SKM-1 treated with dmso at 0.1 percent for 144 hours (cell line): Measurements from ENCODE around the gene CXCR4.
"Not testable (repeated sequence)": the region's sequence is repeated elsewhere in the genome, so short reads cannot be mapped to it uniquely, and the experiment has no call there.

Experiments
- DNase-seq: peaks from one replicate; lab custom pipeline; 2025; ENCODE audit not compliant: unreplicated experiment; lab: John Stamatoyannopoulos, UW

CXCR4 gene

DNA sequence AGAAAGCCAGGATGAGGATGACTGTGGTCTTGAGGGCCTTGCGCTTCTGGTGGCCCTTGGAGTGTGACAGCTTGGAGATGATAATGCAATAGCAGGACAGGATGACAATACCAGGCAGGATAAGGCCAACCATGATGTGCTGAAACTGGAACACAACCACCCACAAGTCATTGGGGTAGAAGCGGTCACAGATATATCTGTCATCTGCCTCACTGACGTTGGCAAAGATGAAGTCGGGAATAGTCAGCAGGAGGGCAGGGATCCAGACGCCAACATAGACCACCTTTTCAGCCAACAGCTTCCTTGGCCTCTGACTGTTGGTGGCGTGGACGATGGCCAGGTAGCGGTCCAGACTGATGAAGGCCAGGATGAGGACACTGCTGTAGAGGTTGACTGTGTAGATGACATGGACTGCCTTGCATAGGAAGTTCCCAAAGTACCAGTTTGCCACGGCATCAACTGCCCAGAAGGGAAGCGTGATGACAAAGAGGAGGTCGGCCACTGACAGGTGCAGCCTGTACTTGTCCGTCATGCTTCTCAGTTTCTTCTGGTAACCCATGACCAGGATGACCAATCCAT lies 2.7 kb downstream of the CXCR4 start:
- DNase-seq: no peak

DNA sequence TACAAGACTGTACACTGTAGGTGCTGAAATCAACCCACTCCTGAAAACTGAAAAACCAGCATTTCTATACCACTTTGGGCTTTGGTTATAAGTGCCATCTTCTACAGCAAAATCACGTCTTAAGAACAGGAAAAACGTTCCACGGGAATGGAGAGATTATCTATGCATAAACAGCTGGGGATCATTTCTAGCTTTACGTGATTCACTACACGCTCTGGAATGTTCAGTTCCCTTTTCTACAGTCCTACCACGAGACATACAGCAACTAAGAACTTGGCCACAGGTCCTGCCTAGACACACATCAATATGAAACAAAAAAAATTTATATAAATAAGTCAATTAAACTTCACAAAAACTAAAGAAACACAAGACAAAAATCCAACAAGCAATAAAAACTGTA lies 3.6 kb downstream of the CXCR4 start:
- peak; percentile 24 for DNase-seq

DNA sequence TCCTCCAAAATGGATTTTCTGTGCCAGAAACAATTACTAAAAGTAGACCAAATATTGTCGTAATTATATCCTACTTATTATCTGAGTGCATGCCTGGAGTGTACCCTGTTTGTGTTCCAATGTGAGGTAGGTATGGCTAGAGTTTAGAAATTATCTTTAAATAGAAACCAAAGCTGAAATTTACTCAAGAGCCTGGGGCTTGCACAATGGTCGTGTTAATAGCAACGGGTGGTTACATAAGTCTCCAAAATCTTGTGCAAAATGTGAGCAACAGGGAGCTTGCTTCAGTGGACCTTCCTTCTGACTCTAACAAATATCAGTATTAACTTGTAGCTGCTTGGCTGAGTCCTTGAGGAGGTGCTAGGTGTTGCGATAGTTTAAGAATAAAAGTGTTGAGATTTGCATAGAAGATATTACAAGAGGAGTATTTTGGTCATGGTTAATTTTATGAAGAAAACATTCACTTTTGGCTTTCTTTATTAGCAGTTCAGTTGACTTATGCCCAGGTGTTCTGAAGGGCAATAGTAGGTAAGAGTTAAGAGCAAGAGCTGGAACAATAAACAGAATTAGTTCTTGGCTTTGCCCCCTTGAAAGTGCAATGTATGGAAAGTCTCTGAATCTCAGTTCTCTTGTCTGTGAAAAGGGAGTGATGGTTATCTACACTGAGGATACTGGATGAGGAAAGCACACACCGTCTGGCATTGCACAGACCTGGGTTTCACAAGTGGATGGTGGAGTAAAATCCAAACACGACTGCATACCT lies 4.6 kb downstream of the CXCR4 start:
- peak; percentile 96 for DNase-seq

DNA sequence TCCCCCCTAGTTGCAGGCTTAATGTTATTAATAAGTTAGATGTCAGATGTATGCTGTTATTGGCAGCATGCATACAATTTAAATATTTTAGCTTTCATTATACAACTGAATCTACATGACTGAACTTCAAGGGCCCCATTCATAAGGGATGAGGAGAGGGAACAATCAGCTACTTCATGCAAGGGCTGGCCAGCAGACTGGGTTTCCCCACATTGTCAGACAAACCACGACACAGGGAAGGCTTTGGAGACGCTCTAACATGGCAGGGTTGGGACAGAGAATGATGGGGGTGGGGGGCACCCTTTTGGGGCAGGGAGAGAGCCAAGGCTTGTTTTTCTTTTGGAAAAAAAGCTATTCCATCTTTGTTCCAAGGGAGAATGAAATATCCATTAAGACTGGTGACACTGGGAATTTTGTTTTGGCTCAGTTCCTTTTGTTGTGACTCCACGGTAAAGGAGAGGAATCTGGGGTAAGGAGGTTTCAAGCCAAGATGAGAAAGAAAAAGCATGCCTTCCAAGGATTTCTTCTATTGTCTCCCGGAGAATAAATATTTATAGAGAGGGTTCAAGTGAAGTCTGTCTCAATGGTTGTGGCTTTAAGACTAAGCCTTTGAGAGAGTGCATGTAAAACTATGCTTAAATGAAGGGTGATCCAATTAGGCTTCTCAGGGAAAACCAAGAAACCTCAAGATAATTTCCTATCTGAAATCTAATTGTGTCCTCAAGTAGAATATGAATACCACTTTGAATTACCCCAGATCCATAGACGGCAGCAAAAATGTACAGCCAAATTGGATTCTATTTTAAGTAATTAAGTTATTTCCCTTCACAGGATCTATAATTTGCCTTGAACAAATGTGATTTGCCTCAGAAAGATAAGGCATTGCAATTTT lies 5.4 kb downstream of the CXCR4 start:
- DNase-seq: no peak

DNA sequence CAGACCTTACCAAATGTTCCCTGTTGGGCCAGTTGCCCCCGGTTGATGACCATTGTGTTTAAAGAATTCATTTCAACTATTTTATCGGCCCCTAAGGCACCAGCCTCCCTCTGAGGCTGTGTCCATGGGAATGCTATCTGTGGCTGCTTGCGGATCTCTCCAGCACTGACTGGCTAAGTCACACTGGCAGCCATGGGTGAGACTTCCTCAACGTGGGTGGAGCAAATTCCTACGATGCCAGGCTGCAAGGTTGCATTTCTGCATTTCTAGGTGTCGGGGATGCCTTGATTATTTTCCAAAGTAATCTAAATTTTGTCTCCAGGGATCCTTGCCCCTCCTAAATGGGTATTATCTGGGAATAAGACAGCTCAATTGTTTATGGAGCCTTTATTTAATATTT lies 6.2 kb downstream of the CXCR4 start:
- no peak for DNase-seq

DNA sequence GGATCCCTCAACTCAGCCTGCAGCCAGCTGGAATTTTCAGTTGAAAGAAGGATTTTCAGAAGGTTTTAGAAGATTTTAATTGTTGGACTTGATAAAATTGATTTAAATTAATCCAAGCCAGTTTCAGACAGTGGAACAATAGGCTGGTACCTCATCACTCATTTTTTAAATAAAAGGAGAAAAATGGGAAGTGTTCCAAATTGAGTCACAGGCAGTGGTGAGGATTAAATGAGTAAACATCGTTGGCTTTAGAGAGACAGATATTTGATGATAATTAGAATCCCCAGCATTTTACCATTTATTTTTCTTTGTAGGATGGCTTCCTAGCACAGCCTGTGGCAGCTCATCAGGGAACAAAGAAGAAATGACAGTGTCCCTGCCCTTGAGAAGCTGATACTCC lies 7.4 kb downstream of the CXCR4 start:
- DNase-seq: peak; percentile 23

DNA sequence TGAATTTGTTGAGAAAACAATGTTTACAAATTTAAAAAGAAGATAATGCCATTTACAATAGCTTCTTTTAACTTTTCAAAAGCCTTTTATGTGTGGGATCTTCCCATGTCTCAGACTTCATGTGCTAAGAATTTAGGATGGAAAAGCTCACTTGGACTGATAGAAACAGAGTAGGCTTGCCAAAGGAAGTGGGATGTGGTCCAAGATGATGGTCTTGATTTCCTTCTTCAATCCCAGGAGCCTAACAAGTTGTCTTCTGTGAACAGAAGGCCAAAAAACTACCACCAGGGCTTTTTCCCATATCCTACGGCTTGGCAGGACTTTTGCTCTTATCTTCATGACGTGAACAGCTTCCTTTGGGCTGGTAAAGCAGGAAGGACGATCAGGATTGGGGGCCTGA lies 9.5 kb downstream of the CXCR4 start:
- no peak for DNase-seq

DNA sequence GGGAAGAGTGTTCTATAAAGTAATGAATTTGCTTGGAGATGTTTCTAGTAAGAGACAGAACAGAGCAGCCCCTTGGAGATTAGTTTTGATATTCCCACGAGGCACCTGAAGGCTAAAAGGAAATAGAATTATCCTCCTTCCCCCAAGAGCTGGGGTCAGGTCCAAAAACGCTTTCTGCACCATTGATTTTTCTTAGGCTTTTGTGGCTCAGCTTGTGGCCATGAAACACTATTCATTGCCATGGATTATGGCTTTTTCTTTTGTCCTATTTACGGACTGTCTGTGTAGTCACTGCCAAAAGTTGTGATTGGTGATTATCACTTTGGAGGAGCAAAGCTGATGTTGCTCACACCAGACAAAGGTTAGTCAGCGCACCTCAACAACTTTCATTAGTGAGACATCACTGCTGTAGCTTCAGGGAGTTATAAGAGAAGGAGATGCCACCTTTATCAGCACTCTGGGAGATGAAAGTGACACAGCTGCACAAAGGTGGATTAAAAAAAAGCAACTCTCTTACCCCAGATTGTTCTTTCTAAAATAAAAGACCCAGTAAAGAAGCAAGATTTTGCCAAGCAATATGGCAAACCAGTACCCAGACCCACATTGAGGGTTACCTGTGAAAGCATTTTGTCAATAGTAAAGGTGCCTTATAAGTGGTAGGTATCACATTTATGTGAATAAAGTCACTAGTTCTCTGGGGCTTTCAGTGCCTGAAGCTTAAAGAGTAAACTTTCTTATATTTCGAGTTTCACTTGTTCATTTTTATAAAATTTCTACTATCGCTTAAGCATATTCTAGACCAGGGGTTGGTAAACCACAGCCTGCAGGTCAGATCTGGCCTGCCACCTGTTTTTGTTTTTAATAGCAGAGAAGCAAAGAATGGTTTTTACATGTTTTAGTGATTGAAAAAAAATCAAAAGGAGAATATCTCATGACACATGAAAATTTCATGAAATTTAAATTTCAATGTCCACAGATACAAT lies 10.6 kb downstream of the CXCR4 start:
- DNase-seq: no peak

DNA sequence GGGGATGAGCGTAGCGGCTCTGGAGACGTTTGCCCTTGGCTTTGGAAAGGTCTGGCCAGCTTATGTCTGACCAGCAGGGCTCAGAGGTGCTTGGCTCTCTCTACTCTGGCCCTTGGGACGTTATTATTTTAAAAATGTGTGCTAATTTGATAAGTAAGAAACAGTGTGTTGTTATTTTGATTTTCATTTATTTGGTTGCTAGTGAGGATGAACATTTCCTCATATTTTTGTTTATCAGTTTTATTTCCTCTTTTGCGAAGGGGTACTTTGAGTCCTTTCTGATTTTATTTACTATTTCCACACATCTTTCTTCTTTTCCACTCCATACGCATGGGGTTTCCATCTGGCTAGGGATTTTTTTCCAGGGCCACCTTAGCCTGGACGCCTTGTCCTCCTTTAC lies 11.4 kb downstream of the CXCR4 start:
- no peak for DNase-seq

DNA sequence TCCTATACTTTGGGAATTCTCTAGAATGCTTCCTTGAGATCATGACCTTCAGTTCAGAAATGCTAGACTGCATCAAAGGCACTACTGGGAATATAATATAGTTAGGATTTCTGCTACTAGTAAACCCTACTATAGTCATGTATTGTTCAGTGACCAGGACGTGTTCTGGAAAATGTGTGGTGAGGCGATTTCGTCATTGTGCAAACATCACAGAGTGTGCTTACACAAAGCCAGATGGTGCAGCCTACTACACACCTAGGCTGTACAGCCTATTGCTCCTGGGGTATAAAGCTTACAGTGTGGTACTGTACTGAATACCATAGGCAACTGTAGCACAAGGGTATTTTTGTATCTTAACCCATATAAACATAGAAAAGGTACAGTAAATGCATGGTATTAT lies 13.0 kb downstream of the CXCR4 start:
- DNase-seq: no peak

DNA sequence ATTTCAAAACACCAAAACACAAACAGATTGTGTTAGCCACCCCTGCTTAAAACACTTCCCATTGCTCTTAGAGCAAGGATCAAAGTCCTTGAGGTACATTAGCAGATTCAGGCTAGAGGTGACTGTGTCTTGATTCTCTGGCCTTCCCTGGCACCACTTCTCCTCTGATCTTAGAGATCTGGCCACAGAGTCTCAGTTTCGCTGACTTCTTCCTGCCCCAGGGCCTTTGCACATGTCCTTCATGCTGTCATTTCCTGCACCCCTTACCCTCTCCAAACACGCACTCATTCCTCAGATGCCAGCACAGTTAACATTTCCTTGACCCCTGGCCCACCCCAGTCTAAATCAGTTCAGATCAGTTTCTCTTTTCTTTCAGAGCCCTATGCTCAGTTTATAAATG lies 16.9 kb downstream of the CXCR4 start:
- no peak for DNase-seq

DNA sequence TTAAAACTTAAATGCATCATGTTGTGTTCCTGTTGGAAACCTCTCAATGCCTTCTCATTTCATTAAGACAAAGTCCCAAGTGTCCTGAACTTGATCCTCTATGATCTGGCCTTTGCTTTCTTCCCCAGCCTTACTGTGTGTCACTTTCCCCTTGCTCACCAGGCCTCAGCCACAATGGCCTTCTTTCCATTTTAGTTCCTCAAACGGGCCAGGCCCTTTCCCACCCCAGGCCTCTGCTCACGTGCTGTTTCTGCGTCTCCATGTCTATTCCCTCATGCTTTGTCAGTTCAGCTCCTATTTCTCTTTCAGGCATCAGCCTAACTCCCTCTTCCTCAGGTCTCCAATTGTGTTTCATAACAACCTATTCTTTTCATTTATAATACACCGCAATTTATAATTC lies 19.5 kb downstream of the CXCR4 start:
- peak; percentile 20 for DNase-seq

DNA sequence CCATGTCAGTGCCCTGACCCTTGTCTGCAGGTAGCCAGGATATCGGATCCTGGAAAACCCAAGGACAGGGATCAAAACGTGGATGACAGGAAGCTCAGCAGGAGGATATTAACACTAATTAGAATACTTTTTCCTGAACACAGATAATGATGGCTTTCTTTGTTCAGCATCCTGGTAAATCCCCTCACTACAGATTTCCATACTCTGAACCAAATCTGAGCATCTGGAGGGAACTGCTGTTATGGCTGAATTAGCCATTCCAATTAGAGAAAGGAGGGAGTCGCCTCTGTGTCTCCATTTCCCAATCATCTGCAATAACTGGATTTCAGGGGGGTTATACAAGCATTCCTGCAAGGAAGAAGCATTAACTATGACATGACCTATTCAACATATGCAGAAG lies 24.4 kb downstream of the CXCR4 start:
- no peak for DNase-seq

DNA sequence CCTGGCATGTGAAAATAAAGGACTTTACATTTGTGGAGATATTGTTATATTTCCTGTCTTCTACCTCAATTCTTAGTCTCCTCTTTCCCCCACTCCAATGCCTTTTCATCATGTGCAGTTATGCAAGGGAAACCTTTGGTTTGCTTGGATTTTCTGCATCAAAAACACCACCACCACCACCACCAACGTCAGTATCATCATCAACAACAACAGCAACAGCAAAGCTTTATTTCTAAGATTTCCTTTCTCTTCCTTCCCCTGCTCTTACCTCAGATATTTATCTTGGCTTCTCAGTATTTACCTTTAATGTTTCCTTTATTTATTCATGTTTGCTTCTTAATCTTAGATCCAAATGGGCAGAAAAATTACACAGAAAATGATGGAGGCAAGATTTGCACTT lies 26.1 kb downstream of the CXCR4 start:
- DNase-seq: no peak

DNA sequence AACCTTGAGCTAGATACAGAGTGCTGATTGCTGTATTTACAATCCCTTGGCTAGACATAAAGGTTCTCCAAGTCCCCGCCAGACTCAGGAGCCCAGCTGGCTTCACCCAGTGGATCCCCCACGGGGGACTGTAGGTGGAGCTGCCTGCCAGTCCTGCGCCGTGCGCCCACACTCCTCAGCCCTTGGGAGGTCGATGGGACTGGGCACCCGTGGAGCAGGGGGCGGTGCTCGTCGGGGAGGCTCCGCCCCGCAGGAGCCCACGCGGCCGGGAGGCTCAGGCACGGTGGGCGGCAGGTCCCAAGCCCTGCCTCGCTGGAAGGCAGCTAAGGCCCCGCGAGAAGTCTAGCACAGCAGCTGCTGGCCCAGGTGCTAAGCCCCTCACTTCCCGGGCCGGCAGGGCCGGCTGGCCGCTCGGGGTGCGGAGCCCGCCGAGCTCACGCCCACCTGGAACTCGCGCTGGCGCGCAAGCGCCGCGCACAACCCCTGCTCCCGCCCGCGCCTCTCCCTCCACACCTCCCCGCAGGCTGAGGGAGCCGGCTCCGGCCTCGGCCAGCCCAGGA lies 30.0 kb downstream of the CXCR4 start:
- not testable (repeated sequence) for DNase-seq

DNA sequence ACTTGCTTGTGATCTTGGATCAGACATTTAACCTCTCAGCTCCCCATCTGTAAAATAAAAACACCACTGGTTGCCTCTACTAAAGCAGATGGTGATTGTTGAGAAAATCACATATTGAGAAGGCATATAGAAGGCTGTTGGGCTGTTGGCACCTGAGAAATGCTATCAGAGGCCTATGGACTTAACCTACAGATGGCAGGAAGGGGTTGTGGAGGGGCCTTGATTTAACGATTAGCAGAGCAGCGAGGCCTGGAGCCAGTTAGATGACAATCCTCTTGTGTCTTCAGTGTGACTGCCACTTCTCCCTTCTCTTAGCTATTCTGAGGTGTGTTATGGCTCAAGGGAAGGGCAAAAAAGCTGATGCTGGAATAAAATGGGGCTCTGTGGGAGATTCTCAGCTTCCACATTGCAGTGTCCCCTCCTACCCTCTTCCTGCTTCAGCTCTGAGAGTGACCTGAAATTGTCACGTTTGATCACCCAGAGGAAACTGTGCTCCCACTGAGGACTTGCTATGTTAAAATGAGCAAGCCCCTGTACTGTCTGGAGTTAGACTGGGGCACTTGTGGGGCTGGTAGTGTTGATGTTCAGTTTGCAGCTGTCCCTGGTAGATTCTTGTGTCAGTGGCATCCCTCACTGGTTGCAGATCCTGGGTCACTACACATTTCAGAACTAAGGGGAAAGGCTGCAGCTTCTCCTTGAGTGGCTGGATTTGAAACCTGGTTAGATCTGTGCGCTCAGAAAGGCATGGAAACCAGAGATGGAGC lies 31.5 kb downstream of the CXCR4 start:
- DNase-seq: no peak

DNA sequence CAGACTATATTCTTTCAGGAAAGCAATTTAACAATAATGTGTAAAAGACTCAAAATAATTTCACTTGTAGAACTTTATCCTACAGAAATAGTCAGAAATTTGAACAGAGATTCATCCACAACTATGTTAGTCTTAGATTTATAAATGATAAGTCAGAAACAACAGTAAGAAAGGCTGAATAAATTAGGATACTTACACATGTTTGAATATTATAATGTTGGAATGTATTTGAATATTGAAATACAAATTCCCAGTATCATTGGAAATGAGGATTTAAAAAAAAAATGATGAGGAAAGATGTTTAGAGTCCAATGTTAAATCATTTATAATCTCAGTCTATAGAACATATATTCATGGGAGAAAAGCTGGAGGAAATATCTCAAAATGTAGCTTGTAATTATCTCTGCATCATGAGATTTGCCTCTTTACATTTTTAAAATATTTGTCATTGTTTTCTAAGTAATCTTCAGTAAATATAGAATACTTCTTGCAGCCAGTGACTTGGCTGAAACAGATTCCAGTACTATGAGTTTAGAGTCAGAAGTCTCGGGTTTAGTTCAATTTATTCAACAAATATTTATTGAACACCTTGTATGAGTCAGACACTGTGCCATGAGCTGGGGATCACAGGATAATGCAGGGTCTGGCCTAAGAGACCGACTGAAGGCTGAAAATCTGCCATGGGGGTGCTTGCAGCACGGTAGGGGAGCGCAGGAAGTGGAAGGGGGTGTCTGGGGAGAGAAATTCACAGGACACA lies 32.3 kb downstream of the CXCR4 start:
- DNase-seq: no peak

DNA sequence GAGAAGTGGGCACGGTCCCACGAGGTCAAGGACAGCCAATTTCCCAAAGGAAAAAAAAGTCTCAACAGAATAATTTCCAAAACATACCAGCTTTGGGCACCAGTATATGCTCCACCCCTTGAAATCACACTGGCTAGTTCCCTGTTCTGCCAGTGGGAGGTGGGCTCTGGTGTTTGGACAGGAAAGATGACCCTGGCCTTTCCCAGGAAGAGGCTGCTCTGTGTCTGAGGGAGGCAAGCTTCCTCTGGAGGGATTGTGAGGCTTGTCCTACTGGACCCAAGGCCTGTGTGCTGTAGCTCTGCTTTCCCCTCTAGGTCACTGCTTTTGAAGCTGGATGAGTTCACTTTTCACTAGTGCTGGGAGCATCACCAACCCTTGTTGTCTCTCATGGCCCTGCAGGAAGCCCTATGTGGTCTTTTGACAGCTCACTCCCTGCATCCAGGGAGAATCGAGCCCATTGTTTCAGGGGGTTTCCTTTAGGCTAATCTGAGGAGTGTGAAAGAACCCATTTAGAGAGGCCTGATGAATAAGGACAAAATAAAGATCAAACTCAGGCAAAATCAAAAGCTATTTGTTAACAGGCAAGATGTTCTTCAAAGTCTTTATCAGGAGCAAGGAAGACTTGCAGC lies 36.3 kb downstream of the CXCR4 start:
- DNase-seq: no peak

DNA sequence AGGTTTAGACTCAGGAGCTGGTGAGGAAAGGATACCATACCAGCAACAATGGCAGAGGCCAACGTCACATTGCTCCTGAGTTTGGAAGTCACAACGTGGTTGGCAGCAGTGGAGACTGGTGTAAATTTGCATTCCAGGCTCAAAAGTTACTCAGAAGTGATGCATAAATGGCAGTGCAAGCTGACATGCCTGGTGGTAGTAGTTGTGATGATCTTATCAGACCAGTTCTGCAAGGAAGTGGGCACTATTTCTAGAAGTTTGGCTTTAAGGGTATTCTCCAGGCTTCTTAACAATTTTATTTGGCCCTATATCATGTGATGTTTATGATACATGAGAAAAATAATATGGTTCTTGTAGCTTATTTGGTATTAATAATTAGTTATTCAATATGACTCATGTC lies 37.8 kb downstream of the CXCR4 start:
- no peak for DNase-seq
